ENCODE data around the gene KRT7.
"Not testable (repeated sequence)": the region's sequence is repeated elsewhere in the genome, so short reads cannot be mapped to it uniquely, and the experiment has no call there.

Gene KRT7

DNA sequence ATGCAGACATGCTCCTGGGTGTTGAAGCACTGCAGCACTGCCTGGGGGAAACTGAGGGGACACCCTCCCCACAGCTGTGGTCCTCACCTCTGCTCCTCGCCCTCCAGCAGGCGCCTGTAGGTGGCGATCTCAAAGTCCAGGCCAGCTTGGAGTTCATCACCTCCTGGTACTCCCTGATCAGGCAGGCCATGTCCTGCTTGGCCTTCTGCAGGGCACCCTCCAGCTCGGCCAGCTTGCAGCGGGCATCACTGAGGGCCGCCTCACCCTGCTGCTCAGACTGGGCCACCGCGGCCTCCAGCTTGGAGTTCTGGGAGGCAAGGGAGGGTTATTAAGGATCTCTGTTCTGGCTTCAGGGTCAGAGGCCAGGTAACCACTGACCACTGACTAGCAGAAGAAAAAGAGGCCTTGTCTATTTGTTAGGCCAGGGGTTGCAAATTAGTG, 19.2 kb downstream of the KRT7 start:
- not testable (repeated sequence) for H4K20me1 ChIP-seq (ENCODE audit: control insufficient read depth, insufficient read depth, low read depth, low read length); H3K79me2 ChIP-seq (ENCODE audit: control insufficient read depth, low read length); H3K4me1 ChIP-seq (ENCODE audit: control insufficient read depth, low read length); H3F3A ChIP-seq (ENCODE audit: control insufficient read depth, insufficient read depth); H3K4me2 ChIP-seq (ENCODE audit: low read length); H3K4me3 ChIP-seq (ENCODE audit: low read length); H3K9me2 ChIP-seq (replicated peaks; ENCODE audit: control insufficient read depth, low read length); H3K36me3 ChIP-seq (ENCODE audit: control insufficient read depth, low read length); H3K27ac ChIP-seq (ENCODE audit: low read depth, low read length); H3K9me3 ChIP-seq (ENCODE audit: control insufficient read depth, insufficient read depth, low read length); H3K27me3 ChIP-seq (ENCODE audit: control insufficient read depth, low read length)
- TF ChIP-seq, protein P1, sequence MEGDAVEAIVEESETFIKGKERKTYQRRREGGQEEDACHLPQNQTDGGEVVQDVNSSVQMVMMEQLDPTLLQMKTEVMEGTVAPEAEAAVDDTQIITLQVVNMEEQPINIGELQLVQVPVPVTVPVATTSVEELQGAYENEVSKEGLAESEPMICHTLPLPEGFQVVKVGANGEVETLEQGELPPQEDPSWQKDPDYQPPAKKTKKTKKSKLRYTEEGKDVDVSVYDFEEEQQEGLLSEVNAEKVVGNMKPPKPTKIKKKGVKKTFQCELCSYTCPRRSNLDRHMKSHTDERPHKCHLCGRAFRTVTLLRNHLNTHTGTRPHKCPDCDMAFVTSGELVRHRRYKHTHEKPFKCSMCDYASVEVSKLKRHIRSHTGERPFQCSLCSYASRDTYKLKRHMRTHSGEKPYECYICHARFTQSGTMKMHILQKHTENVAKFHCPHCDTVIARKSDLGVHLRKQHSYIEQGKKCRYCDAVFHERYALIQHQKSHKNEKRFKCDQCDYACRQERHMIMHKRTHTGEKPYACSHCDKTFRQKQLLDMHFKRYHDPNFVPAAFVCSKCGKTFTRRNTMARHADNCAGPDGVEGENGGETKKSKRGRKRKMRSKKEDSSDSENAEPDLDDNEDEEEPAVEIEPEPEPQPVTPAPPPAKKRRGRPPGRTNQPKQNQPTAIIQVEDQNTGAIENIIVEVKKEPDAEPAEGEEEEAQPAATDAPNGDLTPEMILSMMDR (IDR thresholded peaks at IDR 0.05; ENCODE audit: low read depth, low read length, poor library complexity, severe bottlenecking) = peak; percentile 47

DNA sequence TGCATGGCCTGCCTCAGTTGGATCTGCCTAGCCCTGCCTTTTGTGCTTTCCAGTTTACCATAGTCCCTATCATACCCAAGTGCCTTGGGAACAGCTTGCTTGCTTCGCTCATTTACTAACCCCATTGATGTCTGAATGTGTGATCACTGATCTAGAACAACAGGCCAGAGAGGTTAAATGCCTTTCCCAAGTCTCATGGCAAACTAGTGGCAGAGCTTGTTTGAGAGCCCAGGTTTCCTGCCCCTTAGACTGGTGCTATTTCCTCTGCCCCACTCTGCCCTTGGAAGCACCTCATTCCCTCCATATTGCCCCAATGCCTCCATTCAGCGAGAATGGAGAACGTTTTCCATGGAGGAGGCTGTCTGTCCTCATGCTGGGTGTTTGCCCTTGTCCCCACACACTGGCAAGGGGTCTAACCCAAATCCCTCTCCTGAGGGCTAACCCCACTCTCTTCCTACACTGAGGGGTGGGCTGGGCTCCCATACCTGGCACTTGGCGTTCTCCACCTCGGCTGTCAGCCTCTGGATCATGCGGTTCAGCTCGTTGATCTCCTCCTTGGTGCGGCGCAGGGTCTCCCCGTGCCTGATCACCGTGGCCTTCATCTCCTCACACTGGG, 19.8 kb downstream of the KRT7 start:
- Histone ChIP-seq H3K4me3 (ENCODE audit: low read length) (no peak overlapping the region), H3F3A (ENCODE audit: control insufficient read depth, insufficient read depth) (no peaks in the 10 kb centered on the region), H3K9me2 (replicated peaks; ENCODE audit: control insufficient read depth, low read length) (no peaks in the 10 kb centered on the region), H3K4me1 (ENCODE audit: control insufficient read depth, low read length) (no peaks in the 10 kb centered on the region), H3K9me3 (ENCODE audit: control insufficient read depth, insufficient read depth, low read length) (no peaks in the 10 kb centered on the region), H3K27me3 (ENCODE audit: control insufficient read depth, low read length) (0 out of 2 replicates have a peak, but pooled peaks cover 4% of the 10 kb centered on the region), H4K20me1 (ENCODE audit: control insufficient read depth, insufficient read depth, low read depth, low read length) (no peaks in the 10 kb centered on the region), H3K4me2 (ENCODE audit: low read length) (no peak overlapping the region), H3K79me2 (ENCODE audit: control insufficient read depth, low read length) (no peaks in the 10 kb centered on the region), H3K27ac (ENCODE audit: low read depth, low read length) (no peak overlapping the region), H3K36me3 (ENCODE audit: control insufficient read depth, low read length) (no peaks in the 10 kb centered on the region)
- TF ChIP-seq EZH2phosphoT487 (IDR thresholded peaks at IDR 0.05; ENCODE audit: borderline replicate concordance, low read length) = no peak
- TF ChIP-seq, protein P1 (IDR thresholded peaks at IDR 0.05; ENCODE audit: low read depth, low read length, poor library complexity, severe bottlenecking) = no peak

DNA sequence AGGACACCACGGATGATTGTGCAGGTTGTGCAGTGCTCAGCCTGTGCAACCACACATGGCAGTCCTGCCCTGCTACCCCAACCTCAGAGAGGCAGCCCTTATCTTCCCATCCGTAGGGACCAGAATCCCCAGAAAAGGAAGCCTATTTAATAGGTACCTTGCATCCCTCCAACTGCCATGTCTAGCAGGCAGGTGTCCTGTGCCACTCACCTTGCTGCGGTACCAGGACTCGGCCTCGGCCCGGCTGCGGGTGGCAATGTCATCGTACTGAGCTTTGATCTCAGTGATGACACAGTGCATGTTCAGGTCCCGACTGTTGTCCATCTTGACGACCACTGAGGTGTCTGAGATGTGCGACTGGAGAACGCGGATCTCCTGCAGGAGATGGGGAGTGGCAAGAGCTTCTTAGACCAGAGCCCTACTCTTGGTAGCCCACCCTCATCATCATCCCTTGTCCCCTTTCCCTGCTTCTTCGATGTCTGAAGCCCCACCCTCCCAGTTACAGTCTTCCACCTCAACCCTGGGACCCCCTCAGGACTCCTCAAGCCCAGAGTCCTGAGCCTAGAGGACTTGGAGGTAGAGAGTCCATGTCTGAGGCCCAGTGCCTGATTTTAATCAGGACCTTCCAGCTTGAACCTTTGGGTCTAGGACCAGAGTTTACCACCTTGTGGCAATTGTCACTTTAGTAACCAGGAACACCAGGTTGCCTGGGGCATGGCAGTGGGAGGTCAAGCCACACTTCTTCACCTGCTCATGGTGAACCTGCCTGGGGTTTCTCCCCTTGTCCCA, 20.5 kb downstream of the KRT7 start:
- H3F3A ChIP-seq (ENCODE audit: control insufficient read depth, insufficient read depth) = no peaks in the 10 kb centered on the region
- H3K9me3 ChIP-seq (ENCODE audit: control insufficient read depth, insufficient read depth, low read length) = no peaks in the 10 kb centered on the region
- no peaks in the 10 kb centered on the region for H3K36me3 ChIP-seq (ENCODE audit: control insufficient read depth, low read length)
- no peak overlapping the region for H3K4me3 ChIP-seq (ENCODE audit: low read length)
- H3K4me2 ChIP-seq (ENCODE audit: low read length) = no peak overlapping the region
- no peaks in the 10 kb centered on the region for H3K9me2 ChIP-seq (replicated peaks; ENCODE audit: control insufficient read depth, low read length)
- H4K20me1 ChIP-seq (ENCODE audit: control insufficient read depth, insufficient read depth, low read depth, low read length) = no peaks in the 10 kb centered on the region
- H3K27ac ChIP-seq (ENCODE audit: low read depth, low read length) = no peak overlapping the region
- no peaks in the 10 kb centered on the region for H3K4me1 ChIP-seq (ENCODE audit: control insufficient read depth, low read length)
- 0 out of 2 replicates have a peak, but pooled peaks cover 4% of the 10 kb centered on the region for H3K27me3 ChIP-seq (ENCODE audit: control insufficient read depth, low read length)
- no peak for TF ChIP-seq EZH2phosphoT487 (IDR thresholded peaks at IDR 0.05; ENCODE audit: borderline replicate concordance, low read length)
- TF ChIP-seq, protein P1 (IDR thresholded peaks at IDR 0.05; ENCODE audit: low read depth, low read length, poor library complexity, severe bottlenecking) = no peak
- H3K79me2 ChIP-seq (ENCODE audit: control insufficient read depth, low read length) = no peaks in the 10 kb centered on the region
